GM12878 (cell line): ENCODE measurements around the gene SNRPA1. TPM values are rescaled to one million over a fixed set of nuclear protein-coding genes. Genes with fewer than 3 reads are reported as not detected.

ENCODE experiments used
- ATAC-seq: fragments of 200-7000 bp; cut with Tn5 transposase; 3 replicates; pipeline ENCODE4 v1.9.1; 2020; ENCODE audit warnings: mild to moderate bottlenecking, moderate library complexity
- BruUV-seq: library from RNA; stranded (reverse); fragments of 400-500 nt; replicated peaks from 2 replicates; lab custom pipeline; 2021; lab: Mats Ljungman, UMichigan
- CTCF ChIA-PET: fragments of 300-600 bp; sonication (Branson Sonifier 250); formaldehyde crosslinking; extraction: SDS; loops from one replicate; lab custom pipeline; 2021; ENCODE audit warnings: inconsistent platforms; lab: Yijun Ruan, JAX
- POLR2A ChIA-PET: fragments of 350-600 bp; formaldehyde crosslinking; extraction: SDS; loops from one replicate; lab custom pipeline; 2021; ENCODE audit warnings: inconsistent platforms; lab: Charles Lee
- RAD21 ChIA-PET: fragments of 300-600 bp; sonication (Branson Sonifier 250); formaldehyde crosslinking; loops from one replicate; lab custom pipeline; 2023; ENCODE audit warnings: antibody characterized with exemption; ENCODE audit not compliant: unreplicated experiment; lab: Charles Lee
- SMC1A ChIA-PET: fragments of 300-600 bp; sonication (Branson Sonifier 250); formaldehyde crosslinking; loops from one replicate; lab custom pipeline; 2023; ENCODE audit not compliant: unreplicated experiment, uncharacterized antibody; lab: Charles Lee
- DNase-seq: peaks from one replicate; pipeline ENCODE4 v3.0.0-alpha.2; 2011; ENCODE audit warnings: low read depth, low spot score
- FAIRE-seq: peaks from 3 replicates; lab custom pipeline; 2011; peaks lifted over from hg19 to GRCh38; lab: Jason Lieb, UNC
- H2AFZ ChIP-seq: 2 replicates; pipeline ENCODE4 v1.6.0; 2011; ENCODE audit warnings: low read depth, low read length, control low read depth; ENCODE audit not compliant: control insufficient read depth
- H3K27ac ChIP-seq: 2 replicates; pipeline ENCODE4 v1.5.1; 2011; ENCODE audit warnings: control low read depth; ENCODE audit not compliant: control insufficient read depth, insufficient read depth
- H3K27me3 ChIP-seq, 2 experiments: replicated peaks in 1 of 2; 2 replicates each; pipeline versions ENCODE4 v1.6.0 to v1.6.1; 2011; ENCODE audit warnings: low read length in 1 of 2; ENCODE audit not compliant: control insufficient read depth in 2 of 2, insufficient read depth in 2 of 2
- H3K36me3 ChIP-seq, 2 experiments: 2 replicates each; pipeline ENCODE4 v1.5.1; 2011; ENCODE audit warnings: low read length in 1 of 2; ENCODE audit not compliant: control insufficient read depth in 2 of 2, insufficient read depth in 2 of 2
- H3K4me1 ChIP-seq: 2 replicates; pipeline ENCODE4 v1.6.1; 2011; ENCODE audit warnings: mild to moderate bottlenecking, low read length, moderate library complexity, mixed read lengths; ENCODE audit not compliant: control insufficient read depth, insufficient read depth
- H3K4me2 ChIP-seq: 2 replicates; pipeline ENCODE4 v1.6.0; 2011; ENCODE audit warnings: control low read depth; ENCODE audit not compliant: control insufficient read depth, insufficient read depth
- H3K4me3 ChIP-seq: fragments of 200-600 bp; sonication (generic); 2 replicates; pipeline ENCODE4 v1.5.1; 2016
- H3K79me2 ChIP-seq: 2 replicates; pipeline ENCODE4 v1.6.0; 2011; ENCODE audit warnings: low read length; ENCODE audit not compliant: control insufficient read depth, insufficient read depth
- H3K9ac ChIP-seq: 2 replicates; pipeline ENCODE4 v1.8.0; 2011; ENCODE audit warnings: low read length, control low read depth, mixed read lengths; ENCODE audit not compliant: control insufficient read depth, insufficient read depth
- H3K9me3 ChIP-seq: replicated peaks from 3 replicates; pipeline ENCODE4 v1.5.1; 2011; ENCODE audit warnings: mild to moderate bottlenecking, low read length; ENCODE audit not compliant: control insufficient read depth, insufficient read depth
- H4K20me1 ChIP-seq: 2 replicates; pipeline ENCODE4 v1.6.0; 2011; ENCODE audit not compliant: control insufficient read depth, insufficient read depth
- BMI1 ChIP-seq: fragments of 450-650 bp; IDR thresholded peaks from 2 replicates; pipeline ENCODE4 v1.6.1; 2016; ENCODE audit warnings: mild to moderate bottlenecking, moderate library complexity, borderline replicate concordance
- CBX5 ChIP-seq: sonication (generic); IDR thresholded peaks from 2 replicates; pipeline ENCODE4 v1.6.1; 2016; ENCODE audit warnings: low read depth, moderate library complexity, mild to moderate bottlenecking, inconsistent platforms
- E2F8 ChIP-seq: fragments of 450-650 bp; IDR thresholded peaks from 2 replicates; pipeline ENCODE4 v1.6.1; 2018; ENCODE audit warnings: mild to moderate bottlenecking, low read depth, moderate library complexity; ENCODE audit not compliant: partially characterized antibody
- JUND ChIP-seq: IDR thresholded peaks from 2 replicates; pipeline ENCODE4 v1.6.1; 2012; ENCODE audit warnings: low read depth, mild to moderate bottlenecking, low read length, improper control_type of control experiment, moderate library complexity
- RELA ChIP-seq: fragments of 450-650 bp; IDR thresholded peaks from 2 replicates; pipeline ENCODE4 v1.8.0; 2014; ENCODE audit warnings: borderline replicate concordance; ENCODE audit not compliant: partially characterized antibody
- TBL1XR1 ChIP-seq: IDR thresholded peaks from 2 replicates; pipeline ENCODE4 v1.6.1; 2012; ENCODE audit warnings: low read depth, low read length, improper control_type of control experiment
- WRNIP1 ChIP-seq: IDR thresholded peaks from 2 replicates; pipeline ENCODE4 v1.6.1; 2011; ENCODE audit warnings: low read depth, low read length, improper control_type of control experiment, borderline replicate concordance
- ZBTB11 ChIP-seq: fragments of 450-650 bp; formaldehyde crosslinking; IDR thresholded peaks from 2 replicates; pipeline ENCODE4 v1.5.0; 2022; ENCODE audit warnings: mild to moderate bottlenecking, missing genetic modification characterization
- WGBS: methylation state at CpG from one replicate; pipeline ENCODE4 v1.1.6; 2016; ENCODE audit warnings: low lambda C conversion rate; ENCODE audit not compliant: insufficient replicate concordance, insufficient coverage; ENCODE audit errors: missing lambda C conversion rate; 5-methylcytosine and 5-hydroxymethylcytosine counted together
- in situ Hi-C: fragments of 300-500 bp; cut with MboI; formaldehyde crosslinking; loops from 9 replicates; pipeline ENCODE4 v1.14.3; 2018; ENCODE audit warnings: mixed read lengths
- intact Hi-C: fragments of 100-400 bp; cut with micrococcal nuclease; formaldehyde crosslinking; loops from one replicate; pipeline ENCODE4 v1.14.2; 2022; ENCODE audit not compliant: unreplicated experiment
- polyA plus RNA-seq, 11 experiments: library from polyadenylated mRNA; depleted of rRNA in 4 of 11; unstranded in 6 of 11; stranded (reverse) in 5 of 11; fragments of >200 nt; fragmentation: Nextera tagmentation in 4 of 11; fragmentation: Illumina TruSeq in 1 of 11; extraction: Ambion mirVana in 4 of 11; extraction: Trizol in 1 of 11; gene quantifications; 1 replicate in 1 of 11; 2 replicates in 10 of 11; pipeline versions ENCODE4 v1.2.1 to v1.2.3, GENCODE V29; 2011 to 2016; ENCODE audit warnings: inconsistent platforms in 2 of 11, missing spikeins in 2 of 11, low read depth in 1 of 11
- total RNA-seq, 4 experiments: library from RNA; depleted of rRNA in 3 of 4; stranded (reverse); fragments of >200 nt in 3 of 4; fragmentation: Illumina TruSeq in 1 of 4; extraction: Trizol in 1 of 4; gene quantifications; 2 replicates each; pipeline versions ENCODE4 v1.2.1 to v1.2.3, GENCODE V29; 2013 to 2021
- TF ChIP-seq, protein P1 (sequence below): IDR thresholded peaks from 2 replicates; pipeline ENCODE4 v1.6.1; 2012; ENCODE audit warnings: improper control_type of control experiment, low read depth, low read length; ENCODE audit not compliant: insufficient replicate concordance

SNRPA1 gene
- total and polyA plus RNA-seq, 10 of the 15 experiments (the other 5 are each of a cell fraction or from before 2014, with no cell fraction given): 59.9 to 267 (median 161) TPM

DNA sequence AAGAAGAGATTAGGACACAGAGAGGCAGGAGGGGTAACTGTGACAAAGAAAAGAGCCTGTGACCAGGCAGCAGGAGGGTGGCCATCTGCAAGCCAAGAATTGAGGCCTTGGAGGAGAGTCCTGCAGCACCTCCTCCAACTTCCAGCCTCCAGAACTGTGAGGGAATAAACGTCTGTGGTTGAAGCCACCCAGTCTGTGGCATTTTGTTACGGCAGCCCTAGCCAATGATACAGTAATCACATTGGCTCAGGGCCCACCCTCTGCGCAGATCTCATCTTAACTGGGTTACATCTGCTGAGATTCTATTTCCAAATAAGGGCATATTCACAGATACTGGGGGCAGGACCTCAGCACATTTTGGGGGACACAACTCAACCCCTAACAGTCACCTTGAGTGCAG is 29.0 kb downstream of the SNRPA1 start:
- ChIA-PET POLR2A (interaction anchor here (1.4 to 2.6 kb wide), 2 partner anchors 9 to 28 kb away, joined by 5 to 10 read pairs; no protein-coding TSS in a partner anchor), SMC1A (interaction anchor here (3.2 kb wide), 1 partner anchor 23 kb away, joined by 13 read pairs; no protein-coding TSS in a partner anchor), RAD21 (interaction anchor here (1.5 kb wide), 1 partner anchor 18 kb away, joined by 4 read pairs; no protein-coding TSS in a partner anchor), CTCF (interaction anchor here (0.5 to 4.8 kb wide), 6 partner anchors 8 to 374 kb away, joined by 3 to 18 read pairs (median 5); no protein-coding TSS in a partner anchor)
- Histone ChIP-seq H3K9ac (no peak overlapping the region), H3K36me3 (peaks cover 1 to 3% of the 10 kb centered on the region in 2 experiments; a peak in 2 of 4 replicates), H3K79me2 (no peaks in the 10 kb centered on the region), H3K27ac (peak overlapping the region; percentile 66; the same call in 1 of the 2 replicates), H3K4me1 (peaks cover 28% of the 10 kb centered on the region), H3K27me3 (no peaks in the 10 kb centered on the region), H4K20me1 (no peaks in the 10 kb centered on the region), H3K4me2 (no peak overlapping the region), H2AFZ (no peak overlapping the region), H3K4me3 (no peak overlapping the region), H3K9me3 (no peaks in the 10 kb centered on the region)
- no TSS peak for BruUV-seq
- no peak for FAIRE-seq
- intact Hi-C loops (no loop called here), in situ Hi-C loops (loop anchor here (10.0 kb wide), 1 partner anchor 651 kb away; no protein-coding TSS in a partner anchor)
- 78% methylated on average over 3 of the region's 3 CpGs for WGBS
- no peak for ATAC-seq
- DNase-seq: no peak
- TF ChIP-seq WRNIP1 (no peak), ZBTB11 (CRISPR knock-in tag) (no peak), BMI1 (no peak), TBL1XR1 (no peak), CBX5 (no peak), JUND (no peak), RELA (no peak), E2F8 (no peak)
- TF ChIP-seq, protein P1, sequence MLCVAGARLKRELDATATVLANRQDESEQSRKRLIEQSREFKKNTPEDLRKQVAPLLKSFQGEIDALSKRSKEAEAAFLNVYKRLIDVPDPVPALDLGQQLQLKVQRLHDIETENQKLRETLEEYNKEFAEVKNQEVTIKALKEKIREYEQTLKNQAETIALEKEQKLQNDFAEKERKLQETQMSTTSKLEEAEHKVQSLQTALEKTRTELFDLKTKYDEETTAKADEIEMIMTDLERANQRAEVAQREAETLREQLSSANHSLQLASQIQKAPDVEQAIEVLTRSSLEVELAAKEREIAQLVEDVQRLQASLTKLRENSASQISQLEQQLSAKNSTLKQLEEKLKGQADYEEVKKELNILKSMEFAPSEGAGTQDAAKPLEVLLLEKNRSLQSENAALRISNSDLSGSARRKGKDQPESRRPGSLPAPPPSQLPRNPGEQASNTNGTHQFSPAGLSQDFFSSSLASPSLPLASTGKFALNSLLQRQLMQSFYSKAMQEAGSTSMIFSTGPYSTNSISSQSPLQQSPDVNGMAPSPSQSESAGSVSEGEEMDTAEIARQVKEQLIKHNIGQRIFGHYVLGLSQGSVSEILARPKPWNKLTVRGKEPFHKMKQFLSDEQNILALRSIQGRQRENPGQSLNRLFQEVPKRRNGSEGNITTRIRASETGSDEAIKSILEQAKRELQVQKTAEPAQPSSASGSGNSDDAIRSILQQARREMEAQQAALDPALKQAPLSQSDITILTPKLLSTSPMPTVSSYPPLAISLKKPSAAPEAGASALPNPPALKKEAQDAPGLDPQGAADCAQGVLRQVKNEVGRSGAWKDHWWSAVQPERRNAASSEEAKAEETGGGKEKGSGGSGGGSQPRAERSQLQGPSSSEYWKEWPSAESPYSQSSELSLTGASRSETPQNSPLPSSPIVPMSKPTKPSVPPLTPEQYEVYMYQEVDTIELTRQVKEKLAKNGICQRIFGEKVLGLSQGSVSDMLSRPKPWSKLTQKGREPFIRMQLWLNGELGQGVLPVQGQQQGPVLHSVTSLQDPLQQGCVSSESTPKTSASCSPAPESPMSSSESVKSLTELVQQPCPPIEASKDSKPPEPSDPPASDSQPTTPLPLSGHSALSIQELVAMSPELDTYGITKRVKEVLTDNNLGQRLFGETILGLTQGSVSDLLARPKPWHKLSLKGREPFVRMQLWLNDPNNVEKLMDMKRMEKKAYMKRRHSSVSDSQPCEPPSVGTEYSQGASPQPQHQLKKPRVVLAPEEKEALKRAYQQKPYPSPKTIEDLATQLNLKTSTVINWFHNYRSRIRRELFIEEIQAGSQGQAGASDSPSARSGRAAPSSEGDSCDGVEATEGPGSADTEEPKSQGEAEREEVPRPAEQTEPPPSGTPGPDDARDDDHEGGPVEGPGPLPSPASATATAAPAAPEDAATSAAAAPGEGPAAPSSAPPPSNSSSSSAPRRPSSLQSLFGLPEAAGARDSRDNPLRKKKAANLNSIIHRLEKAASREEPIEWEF: no peak
